ENCODE measurements around the gene BNC1. TPM values are rescaled to one million over a fixed set of nuclear protein-coding genes. Genes with fewer than 3 reads are reported as not detected.

Gene BNC1
- total RNA-seq, 1 donor from 2014 or later = 21.3 TPM

GRCh38 chr15:83320844-83321243 lies 36.4 kb upstream of the BNC1 start:
- DNase-seq (ENCODE audit: low read depth) = no peak
- Histone ChIP-seq H3K4me3 (ENCODE audit: low read depth, low read length) (no peak overlapping the region), H3K36me3 (ENCODE audit: control insufficient read depth, insufficient read depth, low read length) (no peaks in the 10 kb centered on the region), H3K27me3 (ENCODE audit: control insufficient read depth, insufficient read depth, low read length) (no peaks in the 10 kb centered on the region)
- no peak for TF ChIP-seq CTCF (IDR thresholded peaks at IDR 0.05; ENCODE audit: insufficient read depth, low read length, poor library complexity, severe bottlenecking)

GRCh38 chr15:83320404-83320803 lies 35.9 kb upstream of the BNC1 start:
- no peak for TF ChIP-seq CTCF (IDR thresholded peaks at IDR 0.05; ENCODE audit: insufficient read depth, low read length, poor library complexity, severe bottlenecking)
- no peak for DNase-seq (ENCODE audit: low read depth)
- no peak overlapping the region for H3K4me3 ChIP-seq (ENCODE audit: low read depth, low read length)
- H3K36me3 ChIP-seq (ENCODE audit: control insufficient read depth, insufficient read depth, low read length) = no peaks in the 10 kb centered on the region
- no peaks in the 10 kb centered on the region for H3K27me3 ChIP-seq (ENCODE audit: control insufficient read depth, insufficient read depth, low read length)

- H3K4me3 ChIP-seq (ENCODE audit: low read depth, low read length) = no peak overlapping the region
- no peak for DNase-seq (ENCODE audit: low read depth)
- no peaks in the 10 kb centered on the region for H3K27me3 ChIP-seq (ENCODE audit: control insufficient read depth, insufficient read depth, low read length)
- H3K36me3 ChIP-seq (ENCODE audit: control insufficient read depth, insufficient read depth, low read length) = no peaks in the 10 kb centered on the region
- TF ChIP-seq CTCF (IDR thresholded peaks at IDR 0.05; ENCODE audit: insufficient read depth, low read length, poor library complexity, severe bottlenecking) = no peak
These were observed 35.3 kb upstream of the BNC1 start for GRCh38 chr15:83319771-83320170.

GRCh38 chr15:83318861-83319415 lies 34.5 kb upstream of the BNC1 start:
- H3K27me3 ChIP-seq (ENCODE audit: control insufficient read depth, insufficient read depth, low read length) = no peaks in the 10 kb centered on the region
- H3K4me3 ChIP-seq (ENCODE audit: low read depth, low read length) = no peak overlapping the region
- TF ChIP-seq CTCF (IDR thresholded peaks at IDR 0.05; ENCODE audit: insufficient read depth, low read length, poor library complexity, severe bottlenecking) = no peak
- no peak for DNase-seq (ENCODE audit: low read depth)
- H3K36me3 ChIP-seq (ENCODE audit: control insufficient read depth, insufficient read depth, low read length) = no peaks in the 10 kb centered on the region

GRCh38 chr15:83318036-83318435 lies 33.6 kb upstream of the BNC1 start:
- no peaks in the 10 kb centered on the region for H3K27me3 ChIP-seq (ENCODE audit: control insufficient read depth, insufficient read depth, low read length)
- no peak for TF ChIP-seq CTCF (IDR thresholded peaks at IDR 0.05; ENCODE audit: insufficient read depth, low read length, poor library complexity, severe bottlenecking)
- H3K36me3 ChIP-seq (ENCODE audit: control insufficient read depth, insufficient read depth, low read length) = no peaks in the 10 kb centered on the region
- H3K4me3 ChIP-seq (ENCODE audit: low read depth, low read length) = no peak overlapping the region
- no peak for DNase-seq (ENCODE audit: low read depth)

- H3K27me3 ChIP-seq (ENCODE audit: control insufficient read depth, insufficient read depth, low read length) = no peaks in the 10 kb centered on the region
These were observed 27.6 kb upstream of the BNC1 start for GRCh38 chr15:83312071-83312470.

More at GRCh38 chr15:83312071-83312470, 27.6 kb upstream of the BNC1 start:
- H3K36me3 ChIP-seq (ENCODE audit: control insufficient read depth, insufficient read depth, low read length) = no peaks in the 10 kb centered on the region
- no peak for TF ChIP-seq CTCF (IDR thresholded peaks at IDR 0.05; ENCODE audit: insufficient read depth, low read length, poor library complexity, severe bottlenecking)
- H3K4me3 ChIP-seq (ENCODE audit: low read depth, low read length) = no peak overlapping the region
- DNase-seq (ENCODE audit: low read depth) = no peak
